ENCODE data around the gene RAP1GAP. TPM values are rescaled to one million over a fixed set of nuclear protein-coding genes. Genes with fewer than 3 reads are reported as not detected.

The RAP1GAP gene
- total RNA-seq, 1 donor from 2014 or later: 3.4 TPM

DNA sequence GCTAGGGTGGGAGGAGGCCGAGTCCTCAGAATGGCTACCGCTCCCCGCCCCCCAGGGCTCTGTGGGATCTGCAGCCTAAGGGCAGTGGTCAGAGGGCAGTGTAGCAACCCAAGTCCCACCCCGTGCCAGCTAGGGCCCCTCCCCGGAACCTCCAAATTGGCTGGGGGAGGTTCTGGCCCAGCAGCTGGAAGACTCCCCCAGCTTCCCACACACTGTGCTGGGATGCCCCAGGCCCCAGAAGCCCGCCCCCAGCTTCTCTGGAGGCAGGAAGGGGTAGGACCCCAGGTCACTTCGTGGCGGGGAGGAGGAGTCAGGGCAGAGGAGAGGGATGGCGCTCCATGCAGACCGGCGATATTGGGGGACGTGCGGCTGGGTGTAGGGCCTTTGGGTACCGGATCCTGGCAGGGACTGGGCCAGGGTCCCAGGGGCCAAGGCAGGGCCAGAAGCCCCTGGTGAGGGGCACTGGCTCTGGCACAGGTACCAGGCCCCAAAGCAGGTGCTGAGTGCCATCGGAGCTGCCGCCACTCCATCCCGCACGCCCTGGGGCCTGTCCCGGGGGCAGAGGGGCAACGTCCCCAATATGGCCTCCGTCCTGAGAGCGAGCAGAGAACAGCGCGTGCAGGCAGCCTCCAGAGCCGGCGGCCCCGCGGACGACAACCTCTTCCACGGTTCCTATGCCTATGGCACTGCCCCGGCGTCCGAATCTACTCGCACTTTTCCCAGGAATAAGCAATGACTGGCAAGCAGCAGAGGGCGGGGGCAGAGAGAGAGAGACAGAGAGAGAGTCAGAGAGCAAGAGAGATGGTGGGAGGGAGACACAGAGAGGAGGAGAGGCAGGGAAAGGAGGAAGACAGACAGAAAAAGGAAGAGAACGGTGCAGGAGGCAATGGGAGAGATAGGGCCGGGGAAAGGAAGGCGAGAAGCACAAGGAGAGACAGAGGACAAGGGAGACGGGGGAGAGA lies 65.7 kb downstream of the RAP1GAP start:
- intact Hi-C loops (cut with micrococcal nuclease): no loop called here
- no peak for DNase-seq
- ATAC-seq: no peak

- intact Hi-C loops (cut with micrococcal nuclease): no loop called here
- ATAC-seq (no peak), DNase-seq (no peak)
These were observed 67.7 kb downstream of the RAP1GAP start for GRCh38 chr1:21601278-21602048.

DNA sequence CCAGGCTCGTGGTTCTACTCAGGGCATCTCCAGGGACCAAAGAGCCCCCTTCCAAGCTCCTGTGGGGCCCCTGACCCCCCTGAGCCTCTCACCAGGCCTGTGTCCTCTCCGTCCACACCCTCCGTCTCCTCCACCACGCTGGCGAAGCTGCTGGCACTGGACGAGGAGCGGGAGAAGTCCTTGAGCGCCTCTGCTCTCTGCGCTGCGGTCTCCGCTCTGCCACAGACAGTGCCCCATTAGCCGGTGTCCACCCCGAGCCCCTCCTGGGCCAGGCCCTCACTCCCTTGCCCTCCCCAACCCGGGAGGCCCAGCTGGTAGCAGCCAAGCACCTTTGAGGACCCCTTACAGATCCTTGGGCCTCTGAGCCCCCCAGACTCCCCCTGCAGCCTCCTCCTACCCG lies 69.8 kb downstream of the RAP1GAP start:
- DNase-seq: no peak
- no peak for ATAC-seq
- intact Hi-C loops (cut with micrococcal nuclease): no loop called here

- DNase-seq (no peak), ATAC-seq (no peak)
- intact Hi-C loops (cut with micrococcal nuclease): no loop called here
These were observed 70.3 kb downstream of the RAP1GAP start for GRCh38 chr1:21598904-21599303.

DNA sequence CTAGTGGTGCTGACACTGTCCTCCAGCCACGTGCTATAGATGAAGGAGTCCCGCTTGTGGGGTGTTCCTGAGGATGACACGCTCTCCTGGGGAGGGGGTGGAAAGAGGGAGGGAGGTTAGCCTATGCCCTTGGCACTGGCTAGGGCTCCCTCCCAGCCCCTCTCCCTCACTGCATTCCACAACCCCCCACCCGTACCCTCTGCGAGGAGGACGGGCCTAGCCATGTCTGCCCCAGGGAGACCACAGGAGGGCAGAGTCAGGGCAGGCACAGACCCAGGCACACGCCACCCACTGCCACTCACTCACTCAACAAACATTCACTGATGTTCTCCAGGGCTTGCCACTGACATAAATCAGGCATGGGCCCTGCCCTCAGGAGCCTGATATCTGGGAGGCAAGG lies 70.7 kb downstream of the RAP1GAP start:
- DNase-seq: no peak
- intact Hi-C loops (cut with micrococcal nuclease): no loop called here
- ATAC-seq: no peak

- DNase-seq: no peak
- ATAC-seq: no peak
- intact Hi-C loops (cut with micrococcal nuclease): no loop called here
These were observed 71.4 kb downstream of the RAP1GAP start for GRCh38 chr1:21597753-21598152.

DNA sequence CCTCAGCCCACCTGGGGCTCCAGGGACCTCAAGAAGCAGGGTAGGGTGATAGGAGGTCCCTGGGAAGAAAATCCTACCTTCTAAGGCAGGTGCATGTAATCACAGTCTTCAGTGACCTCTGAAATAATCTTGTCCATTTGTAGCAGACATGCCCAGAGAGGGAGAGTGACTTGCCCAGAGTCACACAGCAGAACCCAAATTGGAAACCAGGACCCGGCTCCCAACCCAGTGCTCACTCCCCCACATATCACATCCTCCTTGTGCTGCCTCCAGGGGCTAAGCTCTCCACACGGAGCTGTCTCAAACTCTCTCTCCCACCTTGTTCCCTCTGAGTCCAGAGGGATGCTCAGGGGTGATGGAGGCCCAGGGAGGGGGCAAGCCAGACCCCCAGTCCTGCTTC lies 72.5 kb downstream of the RAP1GAP start:
- no peak for DNase-seq
- ATAC-seq: no peak

GRCh38 chr1:21596174-21596573 lies 73.0 kb downstream of the RAP1GAP start:
- DNase-seq: no peak
- ATAC-seq: no peak
- intact Hi-C loops (cut with micrococcal nuclease): no loop called here

More for the DNA sequence above, 72.5 kb downstream of the RAP1GAP start:
- intact Hi-C loops (cut with micrococcal nuclease): no loop called here

- intact Hi-C loops (cut with micrococcal nuclease): no loop called here
- peak; percentile 49 for ATAC-seq
- DNase-seq: peak; percentile 78
These were observed 73.9 kb downstream of the RAP1GAP start for GRCh38 chr1:21594935-21595897.

DNA sequence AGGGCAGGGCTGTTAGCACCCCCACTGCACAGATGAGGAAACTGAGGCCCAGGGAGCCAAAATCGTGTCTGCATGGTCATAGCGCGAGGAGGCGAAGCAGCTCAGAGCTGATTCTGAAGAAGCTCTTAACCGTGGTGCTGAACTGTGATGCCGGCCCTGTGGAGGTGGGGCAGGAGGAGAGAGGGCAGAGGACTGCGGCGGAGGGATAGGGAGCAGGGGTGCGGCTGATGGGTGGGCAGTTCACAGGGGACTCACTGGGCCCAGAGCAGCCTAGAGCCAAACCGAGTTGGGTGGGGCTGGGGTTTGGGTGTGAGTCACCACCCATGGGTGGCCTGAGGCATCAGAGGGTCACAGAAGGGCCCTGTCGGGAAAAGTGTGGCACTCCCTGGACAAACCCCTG lies 74.7 kb downstream of the RAP1GAP start:
- intact Hi-C loops (cut with micrococcal nuclease): no loop called here
- ATAC-seq: no peak

DNA sequence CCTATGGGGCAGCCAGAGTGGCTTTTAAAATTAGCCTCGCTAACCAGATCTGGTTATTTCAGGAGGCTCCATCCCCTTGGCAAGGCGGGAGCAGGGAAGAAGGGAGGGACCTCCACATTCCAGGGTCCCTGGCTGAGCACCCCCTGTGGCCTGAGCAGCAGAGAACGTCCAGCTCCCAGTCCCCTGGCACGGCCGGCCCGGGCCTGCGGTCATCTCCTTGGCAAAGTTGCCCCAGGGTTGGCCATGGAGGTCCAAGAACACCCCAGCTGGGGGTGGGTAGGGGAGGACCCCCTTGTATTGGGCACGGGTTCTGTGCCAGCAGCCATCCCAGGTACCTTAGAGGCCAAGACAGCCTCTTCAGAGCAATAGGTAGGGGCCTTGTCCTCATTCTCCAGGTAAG lies 75.9 kb downstream of the RAP1GAP start:
- DNase-seq (no peak), ATAC-seq (no peak)
- intact Hi-C loops (cut with micrococcal nuclease): no loop called here

More for the DNA sequence above, 74.7 kb downstream of the RAP1GAP start:
- no peak for DNase-seq

- no peak for ATAC-seq
- DNase-seq: no peak
- intact Hi-C loops (cut with micrococcal nuclease): no loop called here
These were observed 76.9 kb downstream of the RAP1GAP start for GRCh38 chr1:21592086-21592865.

DNA sequence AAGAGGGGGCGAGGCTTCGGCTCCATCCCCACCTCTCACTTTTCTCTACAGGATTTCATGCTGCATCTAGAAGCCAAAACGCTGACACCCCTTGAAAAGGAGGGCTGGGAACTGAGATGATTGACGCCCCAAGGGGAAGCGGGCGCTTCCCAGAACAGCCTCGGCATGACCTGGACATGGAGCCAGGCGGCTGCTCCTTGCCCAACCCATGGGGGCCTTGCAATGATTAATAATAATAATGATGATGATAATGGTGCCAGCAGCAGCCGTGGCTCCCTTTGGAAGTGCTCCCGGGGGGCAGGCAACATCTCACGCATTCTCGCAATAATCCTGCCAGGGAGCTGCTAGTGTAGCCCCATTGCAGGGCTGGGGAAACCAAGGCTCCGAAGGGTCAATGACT lies 78.2 kb downstream of the RAP1GAP start:
- DNase-seq (no peak), ATAC-seq (no peak)
- intact Hi-C loops (cut with micrococcal nuclease): no loop called here

GRCh38 chr1:21590126-21590880 lies 78.9 kb downstream of the RAP1GAP start:
- ATAC-seq (no peak), DNase-seq (no peak)
- intact Hi-C loops (cut with micrococcal nuclease): no loop called here

DNA sequence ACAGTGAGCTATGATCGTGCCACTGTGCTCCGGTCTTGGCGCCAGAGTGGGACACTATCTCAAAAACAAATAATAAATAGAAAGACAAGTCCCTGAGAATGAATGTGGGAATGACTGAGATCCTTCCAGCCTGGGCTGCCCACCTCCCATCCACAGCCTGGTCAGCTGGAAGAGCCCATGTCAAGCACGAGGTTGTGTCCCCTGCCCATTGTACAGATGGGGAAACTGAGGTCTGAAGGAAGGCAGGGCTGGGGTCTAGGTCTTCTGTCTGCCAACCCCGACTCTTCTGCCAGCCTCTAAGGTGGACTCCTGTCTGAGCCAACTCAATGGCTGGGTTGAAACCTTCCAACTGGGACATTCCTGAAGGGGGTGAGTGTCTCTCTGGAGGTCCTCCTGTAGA lies 79.5 kb downstream of the RAP1GAP start:
- no peak for ATAC-seq
- intact Hi-C loops (cut with micrococcal nuclease): no loop called here
- no peak for DNase-seq

GRCh38 chr1:21587602-21587953 lies 81.6 kb downstream of the RAP1GAP start:
- intact Hi-C loops (cut with micrococcal nuclease): no loop called here
- ATAC-seq: no peak

GRCh38 chr1:21586846-21587601 lies 82.1 kb downstream of the RAP1GAP start:
- peak; percentile 70 for ATAC-seq
- peak; percentile 54 for DNase-seq
- intact Hi-C loops (cut with micrococcal nuclease): no loop called here

More at GRCh38 chr1:21587602-21587953, 81.6 kb downstream of the RAP1GAP start:
- no peak for DNase-seq
